DOHH2 (cell line): Measurements from ENCODE around the gene CLIC4.

Experiments
- CTCF ChIP-seq: fragments of 200-600 bp; sonication (generic); IDR thresholded peaks from one replicate; pipeline ENCODE4 v1.5.1; 2014; ENCODE audit warnings: antibody characterized with exemption, mild to moderate bottlenecking, low read depth, low read length; ENCODE audit not compliant: poor library complexity, severe bottlenecking
- EZH2phosphoT487 ChIP-seq: fragments of 200-600 bp; sonication (generic); IDR thresholded peaks from 2 replicates; pipeline ENCODE4 v1.6.1; 2017; ENCODE audit warnings: borderline replicate concordance, mild to moderate bottlenecking, antibody characterized with exemption, low read length, moderate library complexity, mixed read lengths

GRCh38 chr1:24775916-24776315, 30.7 kb downstream of the CLIC4 start:
- peak; percentile 26 for TF ChIP-seq CTCF
- no peak for TF ChIP-seq EZH2phosphoT487
